Vagina (tissue), 2 donors: ENCODE data around the gene ATXN1.

ENCODE experiments used
- POLR2A ChIP-seq, 2 donors: fragments of 450-650 bp; IDR thresholded peaks; one replicate each; pipeline ENCODE4 v1.6.1; 2017; ENCODE audit warnings: antibody characterized with exemption in 2 of 2, mild to moderate bottlenecking in 2 of 2, moderate library complexity in 2 of 2
- POLR2AphosphoS5 ChIP-seq, 2 donors: sonication (generic); formaldehyde crosslinking; IDR thresholded peaks; one replicate each; pipeline ENCODE4 v1.9.0; 2017; ENCODE audit warnings: antibody characterized with exemption in 2 of 2, mild to moderate bottlenecking in 2 of 2, low read depth in 1 of 2; ENCODE audit not compliant: insufficient read depth in 1 of 2
- TF ChIP-seq, protein P1 (sequence below), 3 experiments: fragments of 450-650 bp in 2 of 3; fragments of 200-600 bp in 1 of 3; sonication (generic) in 1 of 3; IDR thresholded peaks; one replicate each; pipeline ENCODE4 v1.5.1; 2017 to 2019; ENCODE audit warnings: antibody characterized with exemption in 3 of 3, mild to moderate bottlenecking in 2 of 3, moderate library complexity in 2 of 3

DNA sequence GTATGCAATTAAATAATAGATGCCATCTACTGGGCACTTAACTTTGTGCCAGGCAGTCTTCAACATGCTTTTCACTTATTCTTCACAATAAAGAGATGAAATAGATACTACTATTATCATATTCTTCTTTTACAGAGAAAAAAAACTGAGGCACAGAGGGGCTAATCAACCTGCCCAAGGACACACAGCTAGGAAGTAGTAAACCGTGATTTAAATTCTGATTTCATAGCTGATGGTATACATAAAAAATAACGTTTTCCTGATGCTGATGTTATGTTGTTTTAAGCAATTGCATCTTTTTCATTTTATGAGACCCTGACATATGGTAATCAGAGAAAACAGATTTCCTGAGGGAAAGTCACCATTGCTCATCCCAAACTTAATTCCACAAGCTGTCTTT is 45.1 kb upstream of the ATXN1 start:
- TF ChIP-seq, protein P1, sequence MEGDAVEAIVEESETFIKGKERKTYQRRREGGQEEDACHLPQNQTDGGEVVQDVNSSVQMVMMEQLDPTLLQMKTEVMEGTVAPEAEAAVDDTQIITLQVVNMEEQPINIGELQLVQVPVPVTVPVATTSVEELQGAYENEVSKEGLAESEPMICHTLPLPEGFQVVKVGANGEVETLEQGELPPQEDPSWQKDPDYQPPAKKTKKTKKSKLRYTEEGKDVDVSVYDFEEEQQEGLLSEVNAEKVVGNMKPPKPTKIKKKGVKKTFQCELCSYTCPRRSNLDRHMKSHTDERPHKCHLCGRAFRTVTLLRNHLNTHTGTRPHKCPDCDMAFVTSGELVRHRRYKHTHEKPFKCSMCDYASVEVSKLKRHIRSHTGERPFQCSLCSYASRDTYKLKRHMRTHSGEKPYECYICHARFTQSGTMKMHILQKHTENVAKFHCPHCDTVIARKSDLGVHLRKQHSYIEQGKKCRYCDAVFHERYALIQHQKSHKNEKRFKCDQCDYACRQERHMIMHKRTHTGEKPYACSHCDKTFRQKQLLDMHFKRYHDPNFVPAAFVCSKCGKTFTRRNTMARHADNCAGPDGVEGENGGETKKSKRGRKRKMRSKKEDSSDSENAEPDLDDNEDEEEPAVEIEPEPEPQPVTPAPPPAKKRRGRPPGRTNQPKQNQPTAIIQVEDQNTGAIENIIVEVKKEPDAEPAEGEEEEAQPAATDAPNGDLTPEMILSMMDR (IDR thresholded peaks at IDR 0.05), result no peak
- TF ChIP-seq POLR2AphosphoS5 (IDR thresholded peaks at IDR 0.05; ENCODE audit: insufficient read depth in 1 of 2, low read depth in 1 of 2) (no peak), POLR2A (IDR thresholded peaks at IDR 0.05) (no peak)
